ENCODE results near the gene PLK5.
"Not testable (repeated sequence)": the region's sequence is repeated elsewhere in the genome, so short reads cannot be mapped to it uniquely, and the experiment has no call there.

The PLK5 gene

GRCh38 chr19:1525343-1525742 lies 1.5 kb downstream of the PLK5 start:
- no peak for DNase-seq (ENCODE audit: low read depth in 2 of 2)

- no peak for DNase-seq (ENCODE audit: low read depth in 2 of 2)
Measured at GRCh38 chr19:1526066-1526778, 2.3 kb downstream of the PLK5 start.

- no peak for DNase-seq (ENCODE audit: low read depth in 2 of 2)
Measured at GRCh38 chr19:1526979-1527649, 3.2 kb downstream of the PLK5 start.

DNA sequence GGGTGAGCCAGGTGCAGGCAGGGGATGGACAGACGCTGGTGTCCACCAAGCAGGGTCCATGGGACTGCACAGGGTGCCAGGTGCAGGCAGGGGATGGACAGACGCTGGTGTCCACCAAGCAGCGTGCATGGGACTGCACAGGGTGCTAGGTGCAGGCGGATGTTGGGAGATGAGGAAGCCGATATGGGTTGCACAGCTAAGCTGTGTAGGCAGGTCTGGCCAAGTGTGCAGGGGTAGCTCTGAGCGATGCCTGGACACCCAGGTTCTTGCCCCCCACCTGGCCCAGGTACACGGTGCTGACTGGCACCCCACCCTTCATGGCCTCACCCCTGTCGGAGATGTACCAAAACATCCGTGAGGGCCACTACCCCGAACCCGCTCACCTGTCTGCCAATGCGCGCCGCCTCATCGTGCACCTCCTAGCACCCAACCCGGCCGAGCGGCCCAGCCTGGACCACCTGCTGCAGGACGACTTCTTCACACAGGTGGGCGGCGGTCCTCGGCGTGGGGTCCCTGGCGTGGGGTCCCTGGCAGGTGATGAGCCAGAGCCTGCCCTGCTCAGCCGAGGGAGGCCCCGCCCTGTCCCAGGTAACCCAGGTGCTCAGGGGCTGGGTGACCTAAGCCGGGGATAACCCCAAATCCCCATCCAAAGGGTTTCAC lies 3.9 kb downstream of the PLK5 start:
- DNase-seq (ENCODE audit: low read depth in 2 of 2): no peak

DNA sequence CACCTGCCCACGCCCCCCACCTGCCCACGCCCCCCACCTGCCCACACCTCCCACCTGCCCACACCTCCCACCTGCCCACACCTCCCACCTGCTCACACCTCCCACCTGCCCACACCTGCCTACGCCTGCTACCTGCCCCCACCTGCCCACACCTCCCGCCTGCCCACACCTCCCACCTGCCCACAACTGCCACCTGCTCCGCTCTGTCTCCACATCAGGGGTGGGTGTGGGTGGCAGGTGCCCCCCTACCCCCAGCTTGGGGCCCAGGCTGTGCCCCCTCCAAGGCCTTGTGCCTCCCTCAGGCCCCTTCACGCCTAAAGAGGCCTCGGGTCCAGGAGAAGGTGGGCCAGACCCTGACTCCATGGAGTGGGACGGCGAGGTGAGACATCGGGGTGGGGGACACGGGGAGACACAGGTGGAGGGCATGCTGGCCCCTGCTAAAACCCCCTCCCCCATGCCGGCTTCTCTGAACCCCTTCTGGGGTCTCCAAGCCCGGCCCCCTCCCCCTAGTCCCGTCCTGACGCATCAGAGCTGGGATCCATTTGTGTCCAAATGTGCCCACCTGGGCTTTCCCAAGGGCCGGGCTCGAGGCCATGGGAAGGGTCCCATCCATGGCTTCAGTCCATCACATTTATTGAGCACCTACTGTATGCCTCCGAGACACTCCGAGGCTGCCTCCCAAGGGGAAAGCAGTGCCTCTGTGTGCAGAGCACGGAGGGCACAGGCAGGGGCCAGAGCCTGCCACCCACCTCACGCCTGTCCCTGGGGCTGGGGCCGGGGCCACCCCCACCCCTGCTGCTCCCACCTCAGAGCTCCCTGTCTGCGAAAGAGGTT lies 4.9 kb downstream of the PLK5 start:
- DNase-seq (ENCODE audit: low read depth in 2 of 2): no peak

DNA sequence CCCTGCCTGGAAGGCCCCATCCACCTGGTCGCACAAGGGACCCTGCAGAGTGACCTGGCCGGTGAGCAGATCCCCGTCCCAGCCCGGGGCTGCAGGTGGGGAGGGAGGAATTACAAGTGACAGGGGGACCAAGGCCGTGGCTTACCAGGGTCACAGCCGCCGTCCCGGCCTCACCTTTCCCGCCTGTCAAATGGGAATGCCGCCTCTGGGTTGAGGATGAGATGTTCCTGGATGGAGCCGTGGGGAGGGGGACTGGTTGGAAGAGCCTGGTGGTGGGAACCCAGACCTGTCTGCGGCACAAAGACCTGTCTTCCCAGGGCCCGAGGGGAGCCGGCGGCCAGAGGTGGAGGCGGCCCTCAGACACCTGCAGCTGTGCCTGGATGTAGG lies 5.5 kb downstream of the PLK5 start:
- no peak for DNase-seq (ENCODE audit: low read depth in 2 of 2)

DNA sequence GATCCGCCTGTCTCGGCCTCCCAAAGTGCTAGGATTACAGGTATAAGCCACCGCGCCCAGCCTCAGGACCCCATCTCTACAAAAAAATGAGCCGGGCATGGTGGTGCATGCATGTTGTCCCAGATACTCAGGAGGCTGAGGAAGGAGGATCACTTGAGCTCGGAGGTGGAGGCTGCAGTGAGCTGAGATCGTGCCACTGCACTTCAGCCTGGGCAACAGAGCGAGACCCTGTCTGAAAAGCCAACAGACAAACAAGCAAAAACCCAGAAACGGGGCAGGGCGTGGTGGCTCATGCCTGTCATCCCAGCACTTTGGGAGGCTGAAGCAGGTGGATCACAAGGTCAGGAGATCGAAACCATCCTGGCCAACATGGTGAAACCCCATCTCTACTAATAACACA lies 7.0 kb downstream of the PLK5 start:
- DNase-seq (ENCODE audit: low read depth in 2 of 2): not testable (repeated sequence)

DNA sequence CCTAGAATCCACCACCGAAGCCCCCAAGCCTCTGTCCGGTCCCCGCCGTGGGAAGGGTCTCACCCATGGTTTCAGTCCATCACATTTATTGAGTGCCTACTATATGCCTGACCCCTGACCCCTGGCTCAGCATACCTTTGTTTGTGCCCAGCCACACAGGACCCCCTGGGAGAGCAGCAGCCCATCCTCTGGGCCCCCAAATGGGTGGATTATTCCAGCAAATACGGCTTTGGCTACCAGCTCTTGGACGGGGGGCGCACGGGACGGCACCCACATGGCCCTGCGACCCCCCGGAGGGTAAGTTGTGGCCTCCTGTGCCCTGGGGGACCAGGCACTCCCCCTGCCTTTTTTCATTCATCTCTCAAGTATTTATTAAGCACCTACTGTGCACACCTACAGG lies 7.7 kb downstream of the PLK5 start:
- no peak for DNase-seq (ENCODE audit: low read depth in 2 of 2)

GRCh38 chr19:1532003-1532402 lies 8.1 kb downstream of the PLK5 start:
- no peak for DNase-seq (ENCODE audit: low read depth in 2 of 2)

DNA sequence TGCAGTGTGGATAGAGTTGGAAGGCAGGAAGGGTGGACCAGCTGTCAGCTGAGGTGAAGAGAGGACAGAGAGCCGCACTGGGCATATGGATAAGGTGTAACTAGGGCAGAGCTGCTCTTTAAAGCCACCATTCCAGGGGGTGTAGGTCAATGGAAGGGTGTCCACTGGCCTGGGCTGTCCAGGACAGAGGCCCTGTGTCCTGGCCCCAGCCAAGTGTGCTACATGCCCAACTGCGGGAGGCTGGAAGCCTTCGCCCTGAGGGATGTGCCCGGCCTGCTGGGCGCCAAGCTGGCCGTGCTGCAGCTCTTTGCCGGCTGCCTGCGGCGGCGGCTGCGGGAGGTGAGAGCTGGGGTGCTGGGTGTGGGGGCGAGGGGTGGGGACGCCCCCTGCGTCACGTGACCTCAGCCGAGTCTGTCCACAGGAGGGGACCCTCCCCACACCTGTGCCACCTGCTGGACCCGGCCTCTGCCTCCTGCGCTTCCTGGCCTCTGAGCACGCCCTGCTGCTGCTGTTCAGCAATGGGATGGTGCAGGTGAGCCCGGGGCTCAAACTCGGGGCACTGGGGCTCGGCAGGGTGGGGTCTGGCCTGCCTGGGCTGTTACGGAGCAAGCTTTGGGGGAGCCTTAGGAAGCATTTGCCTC lies 9.8 kb downstream of the PLK5 start:
- DNase-seq (ENCODE audit: low read depth in 2 of 2): no peak

DNA sequence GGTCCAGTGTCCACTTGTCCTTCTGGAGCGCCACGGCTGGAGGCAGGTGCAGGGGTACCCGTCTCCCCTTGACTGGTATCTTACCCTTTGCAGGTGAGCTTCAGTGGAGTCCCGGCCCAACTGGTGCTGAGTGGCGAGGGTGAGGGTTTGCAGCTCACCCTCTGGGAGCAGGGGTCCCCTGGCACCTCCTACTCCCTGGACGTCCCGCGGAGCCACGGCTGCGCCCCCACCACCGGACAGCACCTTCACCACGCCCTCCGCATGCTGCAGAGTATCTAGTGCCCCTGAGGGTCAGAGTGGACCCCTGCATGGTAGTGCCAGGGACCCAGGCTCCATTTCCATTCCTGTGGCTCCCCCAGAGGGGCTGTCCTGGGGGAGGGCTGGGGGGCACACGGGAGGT lies 11.1 kb downstream of the PLK5 start:
- DNase-seq (ENCODE audit: low read depth in 2 of 2): no peak

DNA sequence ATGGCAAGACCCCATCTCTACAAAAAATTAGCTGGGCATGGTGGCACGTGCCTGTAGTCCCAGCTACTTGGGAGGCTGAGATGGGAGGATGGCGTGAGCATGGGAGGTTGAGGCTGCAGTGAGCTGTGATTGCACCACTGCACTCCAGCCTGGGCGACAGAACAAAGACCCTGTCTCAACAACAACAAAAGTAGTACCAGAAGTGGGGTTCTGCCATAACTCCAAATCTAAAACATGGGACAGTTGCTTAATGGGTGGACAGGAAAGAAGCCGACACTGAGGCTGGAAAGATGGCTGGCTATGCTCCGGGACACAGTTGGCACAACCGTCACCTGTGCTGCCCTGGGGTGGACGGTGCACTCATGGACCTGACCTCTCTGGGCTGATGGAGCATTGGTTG lies 11.8 kb downstream of the PLK5 start:
- DNase-seq (ENCODE audit: low read depth in 2 of 2): not testable (repeated sequence)

DNA sequence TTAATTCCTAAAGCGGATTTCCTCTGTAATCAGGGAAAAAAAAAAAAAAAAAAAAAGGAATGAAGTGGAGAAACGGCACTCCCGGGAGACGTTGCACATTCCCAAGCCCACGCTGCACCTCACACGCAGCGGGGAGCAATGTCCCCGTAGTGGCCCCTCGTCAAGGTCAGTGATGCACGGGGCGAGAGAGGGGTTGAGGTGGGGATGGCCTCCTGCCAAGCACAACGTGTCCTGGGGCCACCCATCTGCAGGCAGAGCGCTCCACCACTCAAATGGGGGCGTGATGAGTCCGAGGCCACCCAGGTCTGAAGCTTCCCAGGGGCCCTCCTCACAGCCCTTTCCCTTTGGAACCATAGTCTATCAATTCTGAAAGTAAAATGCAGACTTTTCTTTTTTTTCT lies 15.1 kb downstream of the PLK5 start:
- no peak for DNase-seq (ENCODE audit: low read depth in 2 of 2)

DNA sequence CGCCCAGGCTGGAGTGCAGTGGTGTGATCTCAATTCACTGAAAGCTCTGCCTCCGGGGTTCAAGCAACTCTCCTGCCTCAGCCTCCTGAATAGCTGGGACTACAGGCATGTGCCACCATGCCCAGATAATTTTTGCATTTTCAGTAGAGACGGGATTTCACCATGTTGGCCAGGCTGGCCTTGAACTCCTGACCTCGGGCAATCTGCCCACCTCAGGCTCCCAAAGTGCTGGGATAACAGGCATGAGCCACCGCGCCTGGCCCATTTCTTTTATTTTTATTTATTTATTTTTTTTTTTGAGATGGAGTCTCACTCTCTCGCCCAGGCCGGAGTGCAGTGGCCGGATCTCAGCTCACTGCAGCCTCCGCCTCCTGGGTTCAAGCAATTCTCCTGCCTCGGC lies 15.9 kb downstream of the PLK5 start:
- not testable (repeated sequence) for DNase-seq (ENCODE audit: low read depth in 2 of 2)

DNA sequence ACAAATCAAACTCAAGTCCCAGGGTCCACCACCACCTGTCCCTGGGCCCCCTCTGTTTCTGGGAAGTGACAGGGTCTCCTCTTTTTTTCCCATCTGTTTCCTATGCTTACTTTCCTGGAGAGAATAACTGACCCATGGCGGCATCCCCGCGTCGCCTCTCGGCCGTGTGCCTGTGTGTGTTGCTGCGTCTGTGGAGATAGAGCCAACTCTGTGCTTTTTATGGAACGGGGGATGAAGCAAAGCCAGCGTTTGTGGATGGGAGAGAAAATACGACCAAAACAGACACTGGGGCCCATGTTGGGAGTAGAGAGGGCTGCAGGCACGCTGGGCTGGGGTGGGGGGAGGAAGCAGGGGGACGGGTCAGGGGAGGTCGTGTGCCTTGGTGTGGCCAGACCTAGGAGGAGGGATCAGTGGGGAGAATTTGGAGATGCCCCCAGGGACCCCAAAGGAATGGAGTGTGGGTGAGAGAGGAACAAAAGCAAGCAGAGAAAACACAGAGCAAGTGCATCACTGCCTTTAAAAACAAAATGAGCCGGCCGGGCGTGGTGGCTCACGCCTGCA lies 16.6 kb downstream of the PLK5 start:
- DNase-seq (ENCODE audit: low read depth in 2 of 2): no peak

DNA sequence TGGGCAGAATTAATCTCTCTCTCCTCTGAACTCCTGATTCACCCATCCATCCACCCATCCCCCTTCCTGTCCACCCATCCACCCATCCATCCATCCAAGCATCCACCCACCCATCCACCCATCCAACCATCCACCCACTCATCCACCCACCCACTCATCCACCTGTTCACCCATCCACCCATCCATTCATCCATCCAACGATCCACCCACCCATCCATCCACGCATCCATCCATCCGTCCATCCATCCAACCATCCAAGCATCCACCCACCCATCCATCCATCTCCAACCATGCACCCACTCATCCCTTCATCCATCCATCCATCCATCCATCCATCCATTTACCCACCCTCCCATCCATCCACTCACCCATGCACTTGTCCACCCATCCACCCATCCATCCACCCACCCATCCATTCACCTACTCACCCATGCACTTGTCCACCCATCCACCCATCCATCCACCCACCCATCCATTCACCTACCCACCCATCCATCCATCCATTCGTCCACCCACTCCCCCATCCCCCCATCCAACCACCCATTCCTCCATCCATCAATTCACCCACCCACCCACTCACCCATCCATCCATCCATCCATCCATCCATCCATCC lies 25.6 kb downstream of the PLK5 start:
- DNase-seq (ENCODE audit: low read depth in 2 of 2): no peak

DNA sequence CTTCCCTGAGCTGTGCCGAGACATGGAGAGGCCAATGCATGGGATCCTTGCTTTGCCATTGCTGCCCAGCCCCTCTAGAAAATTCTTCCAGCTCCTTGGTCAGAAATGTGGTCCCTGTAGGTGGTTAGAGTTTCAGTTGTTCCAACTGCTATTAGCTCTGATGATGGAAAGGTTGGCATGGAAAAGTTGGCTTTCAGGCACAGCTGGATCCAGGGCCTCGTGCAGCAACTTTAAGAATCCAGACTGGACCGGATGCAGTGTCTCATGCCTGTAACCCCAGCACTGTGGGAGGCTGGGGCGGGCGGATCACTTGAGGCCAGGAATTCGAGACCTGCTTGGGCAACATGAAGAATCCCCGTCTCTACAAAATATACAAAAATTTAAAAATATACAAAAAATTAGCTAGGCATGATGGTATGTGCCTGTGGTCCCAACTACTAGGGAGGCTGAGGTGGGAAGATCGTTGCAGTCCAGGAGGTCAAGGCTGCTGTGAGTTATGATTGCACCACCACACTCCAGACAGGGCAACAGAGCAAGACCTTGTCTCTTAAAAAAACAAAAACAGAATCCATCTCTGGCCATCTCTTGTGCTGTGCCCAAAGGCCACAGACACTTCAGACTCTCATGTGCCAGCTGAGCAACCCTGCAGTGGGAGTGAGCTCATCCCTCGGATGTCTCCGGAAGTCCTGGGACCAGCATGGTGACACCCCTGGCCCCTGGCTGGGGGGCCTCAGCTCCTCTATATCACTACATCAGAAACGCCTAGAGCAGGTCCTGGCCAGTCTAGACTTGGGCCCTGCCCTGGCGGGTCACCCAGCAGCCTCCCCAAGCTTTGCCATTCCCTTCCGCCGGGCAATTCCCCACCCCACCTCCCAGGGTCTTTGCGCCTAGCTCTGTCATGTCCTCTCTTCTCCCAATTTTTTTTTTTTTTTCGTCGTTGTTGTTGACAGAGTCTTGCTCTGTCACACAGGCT lies 27.5 kb downstream of the PLK5 start:
- no peak for DNase-seq (ENCODE audit: low read depth in 2 of 2)

DNA sequence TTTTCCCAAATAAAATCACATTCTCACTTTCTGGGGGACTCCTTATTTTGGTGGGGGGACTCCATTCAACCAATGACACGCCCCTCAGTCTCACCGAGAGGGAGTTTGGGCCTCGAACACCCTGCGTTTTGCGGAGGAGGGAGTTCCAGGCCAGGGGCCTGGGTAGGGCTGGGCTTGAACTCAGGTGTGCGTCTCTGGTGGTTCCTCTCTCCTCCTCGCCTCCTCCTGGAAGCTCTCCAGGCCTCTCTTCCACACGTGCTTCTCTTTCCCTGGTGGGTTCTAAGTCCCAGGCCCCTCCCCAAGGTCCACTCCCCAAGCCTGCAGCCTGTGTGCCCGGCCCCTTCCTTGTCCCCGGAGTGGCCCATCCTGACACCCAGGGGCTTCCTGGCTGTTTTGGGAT lies 29.5 kb downstream of the PLK5 start:
- DNase-seq (ENCODE audit: low read depth in 2 of 2): no peak

GRCh38 chr19:1554968-1555367 lies 31.1 kb downstream of the PLK5 start:
- DNase-seq (ENCODE audit: low read depth in 2 of 2): no peak

Data from activated CD8-positive, alpha-beta memory T cell treated with anti-CD3 and anti-CD28 coated beads for 4 hours (primary cell).